Measurements from ENCODE around the gene MPHOSPH8. TPM values are rescaled to one million over a fixed set of nuclear protein-coding genes. Genes with fewer than 3 reads are reported as not detected.
"Not testable (repeated sequence)": the region's sequence is repeated elsewhere in the genome, so short reads cannot be mapped to it uniquely, and the experiment has no call there.

MPHOSPH8 gene
- polyA plus RNA-seq, 1 donor = 96.6 TPM

DNA sequence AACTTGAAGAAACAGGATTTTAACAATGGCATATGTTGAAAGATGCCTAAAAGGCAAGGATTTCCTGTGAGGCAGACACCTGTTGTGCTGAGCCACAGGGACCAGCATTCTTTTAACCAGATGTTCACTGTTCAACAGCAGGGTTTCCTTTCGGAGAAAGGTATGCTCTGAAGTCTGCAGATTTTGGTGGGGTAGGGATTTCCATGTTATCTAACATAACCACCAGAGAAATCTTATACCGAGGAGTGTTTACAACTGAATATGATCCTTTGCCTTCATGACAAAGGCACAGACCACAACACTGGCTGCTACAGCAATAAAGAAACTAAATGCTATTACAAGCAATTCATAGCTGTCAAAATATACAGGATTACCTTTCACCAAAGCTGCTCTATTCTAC is 48.1 kb downstream of the MPHOSPH8 start:
- DNase-seq = no peak

DNA sequence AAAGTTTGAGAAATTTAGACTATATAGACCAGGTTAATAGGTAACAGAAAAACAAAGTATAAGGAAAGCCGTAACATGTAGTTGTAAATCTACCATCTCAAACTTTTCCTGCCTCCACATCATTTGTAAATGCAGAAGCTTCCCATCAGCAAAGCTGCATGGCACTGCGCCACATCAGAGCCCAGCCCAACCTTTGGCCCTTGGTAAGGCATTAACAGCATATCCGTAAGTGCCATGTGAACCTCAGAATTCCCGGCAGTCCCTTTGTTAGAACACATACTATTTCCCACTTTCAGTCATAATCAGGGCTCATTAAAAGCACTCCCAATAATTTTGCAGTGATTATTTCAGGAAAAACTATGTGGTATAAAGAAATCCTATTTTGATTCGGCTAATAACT is 51.6 kb downstream of the MPHOSPH8 start:
- DNase-seq = no peak

DNA sequence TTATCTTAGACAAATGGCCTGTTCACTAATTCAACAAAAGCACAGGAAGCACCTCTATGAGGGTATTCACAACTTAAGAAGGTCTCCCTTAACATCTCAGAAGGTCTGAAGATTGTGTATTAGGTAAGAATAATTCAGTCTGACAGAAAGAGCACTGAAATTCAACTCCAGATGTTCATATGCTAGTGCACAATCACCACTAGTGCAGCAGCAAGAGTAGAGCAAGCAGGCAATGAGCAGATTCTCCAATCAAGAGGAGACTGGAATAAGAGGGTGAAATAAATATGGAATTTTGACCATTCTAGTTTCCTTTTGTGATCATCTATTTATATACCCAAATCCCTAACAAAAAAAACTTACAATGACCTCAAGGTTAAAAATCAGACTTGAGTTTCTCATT is 52.0 kb downstream of the MPHOSPH8 start:
- no peak for DNase-seq

- DNase-seq = not testable (repeated sequence)
These were observed 58.0 kb downstream of the MPHOSPH8 start for GRCh38 chr13:19691447-19691846.

- DNase-seq = no peak
These were observed 62.0 kb downstream of the MPHOSPH8 start for GRCh38 chr13:19695428-19695827.

DNA sequence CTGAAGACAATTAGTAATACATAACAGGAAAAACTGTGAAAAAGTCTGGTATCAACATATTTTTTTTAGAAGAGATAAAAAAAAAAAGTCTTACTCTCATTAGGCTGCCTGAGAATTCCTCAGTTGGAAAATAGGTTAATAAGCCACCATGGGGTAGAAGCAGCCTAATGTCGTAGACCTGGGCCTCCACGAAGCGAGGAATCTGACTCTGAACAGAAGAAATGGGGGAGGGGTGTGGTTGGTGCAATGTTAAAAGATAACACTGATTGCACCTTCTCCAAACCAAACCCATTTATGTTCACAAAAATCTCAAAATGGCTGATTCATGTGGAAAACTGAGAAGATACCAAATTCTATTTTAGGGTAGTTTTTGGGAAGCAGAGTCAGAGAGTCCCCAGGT is 62.4 kb downstream of the MPHOSPH8 start:
- DNase-seq = no peak

DNA sequence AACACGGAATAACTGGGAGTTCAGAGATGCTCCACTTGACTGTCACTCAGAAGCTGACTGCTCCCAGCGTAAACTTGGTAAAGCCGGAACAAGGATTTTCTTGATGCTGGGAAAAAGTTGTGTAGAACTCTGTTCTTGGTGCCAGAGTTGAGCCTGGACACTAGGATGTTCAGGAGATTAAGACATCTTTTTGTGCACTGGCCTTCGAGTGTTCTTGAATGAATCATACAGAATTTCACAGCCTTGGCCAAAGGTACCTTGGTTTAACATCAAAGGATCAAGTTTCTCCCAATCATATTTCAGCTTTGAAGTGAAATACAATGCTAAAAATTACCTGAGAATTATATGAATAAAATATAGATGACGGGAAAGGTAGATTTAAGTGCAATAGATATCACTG is 67.5 kb downstream of the MPHOSPH8 start:
- not testable (repeated sequence) for DNase-seq

DNA sequence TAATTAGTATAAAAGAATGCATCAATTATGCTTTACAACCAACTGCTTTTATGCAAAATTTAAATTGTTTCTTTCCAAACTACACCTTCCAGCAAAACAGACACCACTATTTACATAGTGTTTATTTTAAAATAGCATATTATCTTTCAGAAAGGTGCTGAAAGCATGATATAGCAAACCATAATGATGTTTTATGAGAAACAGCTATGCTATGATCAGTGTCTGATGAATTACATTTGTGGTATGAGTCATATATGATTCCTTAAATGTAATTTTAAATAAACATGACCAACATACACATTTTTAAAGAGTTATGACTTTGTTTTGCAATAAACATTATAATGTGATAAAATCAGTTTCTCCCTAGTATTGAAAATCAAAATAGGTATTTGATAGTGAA is 68.2 kb downstream of the MPHOSPH8 start:
- not testable (repeated sequence) for DNase-seq

DNA sequence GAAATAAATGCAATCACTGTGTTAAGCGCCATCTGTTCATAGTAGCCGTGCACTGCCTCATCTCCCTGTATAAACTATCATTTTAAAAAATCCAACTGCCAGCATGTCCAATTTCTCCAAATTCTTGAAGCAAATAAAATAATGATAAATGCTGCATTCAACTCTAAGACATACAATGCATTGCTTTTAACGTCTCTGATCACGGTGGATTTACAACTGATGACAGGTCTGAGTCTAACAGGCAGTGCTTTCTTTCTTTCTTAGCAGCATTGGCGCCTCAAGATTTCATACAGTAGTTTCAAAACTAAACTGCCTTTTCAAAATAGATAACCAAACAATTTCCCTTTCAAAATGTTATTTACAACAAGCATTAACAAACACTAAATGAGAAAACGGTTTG is 70.8 kb downstream of the MPHOSPH8 start:
- DNase-seq = not testable (repeated sequence)

GRCh38 chr13:19709039-19709438 is 75.6 kb downstream of the MPHOSPH8 start:
- DNase-seq = not testable (repeated sequence)

DNA sequence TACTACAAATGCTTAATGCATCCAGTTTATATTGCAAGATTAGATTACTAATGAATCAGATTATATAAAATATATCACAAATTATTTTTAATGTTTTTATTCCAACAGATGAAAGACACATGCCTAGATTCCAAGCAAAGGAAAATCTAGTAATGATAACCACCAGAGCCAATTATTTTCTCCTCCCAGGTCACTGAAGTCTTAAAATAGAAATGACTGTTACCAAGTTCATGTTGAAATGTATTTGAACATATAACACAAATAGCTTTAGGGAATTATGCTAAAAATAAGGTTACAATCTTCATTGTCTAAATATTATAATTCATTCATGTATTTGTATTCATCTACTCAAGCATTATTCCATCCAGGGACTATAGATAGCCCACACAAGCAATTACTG is 76.3 kb downstream of the MPHOSPH8 start:
- DNase-seq = not testable (repeated sequence)

DNA sequence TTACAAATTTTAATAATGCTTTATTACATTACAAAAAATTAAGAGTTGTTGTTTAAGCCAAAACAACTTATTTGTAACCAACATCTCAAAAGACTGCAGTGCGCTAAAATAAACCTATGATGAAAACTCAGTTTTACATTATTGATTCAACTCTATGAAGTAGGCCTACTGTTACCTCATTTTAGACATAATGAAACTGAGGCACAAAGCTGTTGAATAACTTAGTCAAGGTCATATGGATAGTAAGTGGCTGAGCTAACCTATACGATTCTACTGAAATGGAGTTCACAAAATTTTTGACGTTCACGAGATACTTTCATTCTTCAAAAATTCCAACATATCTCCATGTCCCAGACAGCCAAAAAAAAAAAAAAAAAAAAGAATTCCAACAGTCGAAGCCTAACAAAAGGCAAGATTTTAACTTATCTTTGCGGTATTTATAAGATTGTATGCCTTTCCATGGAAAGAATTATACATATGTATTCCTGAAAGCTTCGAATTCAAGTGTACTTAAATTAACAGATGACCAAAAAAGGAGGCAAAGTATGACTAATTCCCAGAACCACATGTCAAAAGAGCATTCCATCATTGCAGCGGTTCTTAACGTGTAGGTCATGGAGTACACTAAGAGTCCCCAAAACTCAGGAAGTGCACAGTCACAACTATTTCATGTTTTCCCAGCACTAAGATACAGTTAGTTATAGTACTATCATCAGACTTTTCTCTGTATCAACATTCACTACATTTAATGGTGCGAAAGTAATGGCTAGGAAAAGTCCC is 79.9 kb downstream of the MPHOSPH8 start:
- no peak for DNase-seq

DNA sequence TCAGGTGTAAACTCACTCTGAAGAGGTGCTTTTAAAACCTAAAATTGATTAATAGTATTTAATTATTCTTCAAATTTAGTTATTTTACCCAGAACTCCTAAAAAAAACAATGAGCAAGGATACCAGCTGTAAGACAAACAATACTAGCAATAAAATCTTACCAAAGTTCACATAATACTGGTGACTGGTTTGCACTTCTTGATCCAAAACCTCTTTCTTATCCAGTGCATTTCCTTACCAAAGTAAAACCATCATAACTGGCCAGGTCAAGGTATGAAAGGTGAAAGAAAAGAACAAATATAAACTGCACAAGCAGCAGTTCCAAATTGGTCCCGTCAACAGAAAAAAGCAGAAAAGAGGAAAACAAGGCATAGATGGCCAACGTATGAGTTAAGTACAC is 86.6 kb downstream of the MPHOSPH8 start:
- DNase-seq = no peak

Other genes with a start within 250 kb of the MPHOSPH8 start
- 0.57 TPM for gene TPTE2, start 72.1 kb upstream of the MPHOSPH8 start, polyA plus RNA-seq (ENCODE audit: insufficient read length)
- 94.1 TPM for gene PSPC1, start 149.3 kb downstream of the MPHOSPH8 start, polyA plus RNA-seq (ENCODE audit: insufficient read length)
- 35.4 TPM for gene ZMYM5, start 230.0 kb downstream of the MPHOSPH8 start, polyA plus RNA-seq (ENCODE audit: insufficient read length)